Measurements from ENCODE around the gene CEP97. TPM values are rescaled to one million over a fixed set of nuclear protein-coding genes. Genes with fewer than 3 reads are reported as not detected.

Gene CEP97
- polyA plus RNA-seq, 1 of the 3 experiments (the other 2 are of a cell fraction), result 1.3 TPM

DNA sequence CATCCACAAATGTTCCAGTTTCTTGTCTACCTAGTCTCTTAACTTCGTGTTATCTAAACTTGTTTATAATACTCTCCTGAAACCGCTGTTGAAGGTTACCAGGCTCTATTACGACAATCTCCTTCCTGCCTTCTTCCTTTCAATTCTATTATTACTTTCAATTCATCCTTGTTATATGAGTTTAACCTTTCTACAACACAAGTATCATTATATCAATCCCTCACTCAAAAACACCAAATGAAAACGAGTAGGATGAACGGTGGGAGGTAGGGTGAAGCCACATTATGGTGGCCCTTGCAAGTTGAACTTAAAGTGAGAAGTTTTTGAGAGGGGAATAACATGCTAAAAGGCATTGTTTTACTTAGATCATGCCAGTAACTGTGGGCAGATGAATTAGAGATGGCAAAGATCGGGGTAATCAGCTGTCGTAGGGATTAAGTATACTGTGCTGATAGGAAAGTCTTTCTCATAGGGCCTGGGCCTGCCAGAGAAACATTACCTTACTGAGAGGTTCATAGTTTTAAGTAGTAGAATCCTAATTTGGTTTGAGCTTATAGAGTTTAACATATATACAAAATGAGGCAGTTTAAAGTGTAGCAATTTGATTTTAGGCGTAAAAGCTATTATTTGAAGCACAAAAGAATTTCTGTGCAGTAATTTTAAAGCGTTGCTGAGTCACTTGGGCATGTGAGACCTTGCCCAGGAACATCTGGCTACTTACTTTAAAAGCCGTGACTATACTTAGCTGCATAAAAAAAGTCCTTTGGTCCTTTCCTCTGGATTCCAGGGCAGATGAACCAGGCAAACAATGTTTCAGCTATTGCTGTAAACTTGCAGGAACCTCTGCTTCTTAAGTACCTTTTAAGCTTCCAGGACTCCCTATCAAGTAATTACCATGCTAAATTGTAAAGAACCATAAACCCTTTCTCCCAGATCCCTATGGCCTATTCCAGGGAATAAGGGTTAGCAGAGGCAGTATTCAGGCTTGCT is 3.3 kb upstream of the CEP97 start:
- Histone ChIP-seq H3K79me2 (ENCODE audit: insufficient read depth) (peaks cover 13% of the 10 kb centered on the region), H3F3A (replicated peaks; ENCODE audit: insufficient read depth) (peaks cover 9% of the 10 kb centered on the region), H3K9ac (no peak overlapping the region), H3K9me3 (no peaks in the 10 kb centered on the region; the same call in 1 of the 2 replicates), H3K4me3 (ENCODE audit: low read depth in 2 of 2, low read length in 1 of 2) (no peak overlapping the region), H3K9me2 (no peaks in the 10 kb centered on the region), H3K27me3 (ENCODE audit: insufficient read depth) (no peaks in the 10 kb centered on the region), H3K4me2 (no peak overlapping the region), H3K4me1 (ENCODE audit: control insufficient read depth in 1 of 2, insufficient read depth in 2 of 2, low read depth in 1 of 2, low read length in 1 of 2) (peaks cover under 1 to 4% of the 10 kb centered on the region in 2 experiments; a peak in 3 of 4 replicates), H4K20me1 (ENCODE audit: insufficient read depth) (no peaks in the 10 kb centered on the region), H3K36me3 (replicated peaks in 1 of 2; ENCODE audit: control insufficient read depth in 1 of 2, insufficient read depth in 2 of 2, low read length in 1 of 2) (no peaks in the 10 kb centered on the region), H3K27ac (ENCODE audit: low read depth in 2 of 2, low read length in 1 of 2) (no peak overlapping the region), H2AFZ (ENCODE audit: low read depth) (no peak overlapping the region; the same call in 1 of the 2 replicates)
- TF ChIP-seq, protein P1, sequence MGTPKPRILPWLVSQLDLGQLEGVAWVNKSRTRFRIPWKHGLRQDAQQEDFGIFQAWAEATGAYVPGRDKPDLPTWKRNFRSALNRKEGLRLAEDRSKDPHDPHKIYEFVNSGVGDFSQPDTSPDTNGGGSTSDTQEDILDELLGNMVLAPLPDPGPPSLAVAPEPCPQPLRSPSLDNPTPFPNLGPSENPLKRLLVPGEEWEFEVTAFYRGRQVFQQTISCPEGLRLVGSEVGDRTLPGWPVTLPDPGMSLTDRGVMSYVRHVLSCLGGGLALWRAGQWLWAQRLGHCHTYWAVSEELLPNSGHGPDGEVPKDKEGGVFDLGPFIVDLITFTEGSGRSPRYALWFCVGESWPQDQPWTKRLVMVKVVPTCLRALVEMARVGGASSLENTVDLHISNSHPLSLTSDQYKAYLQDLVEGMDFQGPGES (IDR thresholded peaks at IDR 0.05; ENCODE audit: low read depth, low read length), result no peak
- TF ChIP-seq SIN3A (IDR thresholded peaks at IDR 0.05; ENCODE audit: borderline replicate concordance, low read depth, low read length), result no peak
- TF ChIP-seq FOXM1 (IDR thresholded peaks at IDR 0.05; ENCODE audit: low read depth), result no peak
- TF ChIP-seq NRF1 (IDR thresholded peaks at IDR 0.05; ENCODE audit: low read depth, low read length), result no peak
- no peak for TF ChIP-seq YY1 (IDR thresholded peaks at IDR 0.05; ENCODE audit: low read depth)
- TF ChIP-seq TAF1 (IDR thresholded peaks at IDR 0.05; ENCODE audit: borderline replicate concordance, low read depth, low read length), result no peak
- no peak for TF ChIP-seq RCOR1 (IDR thresholded peaks at IDR 0.05; ENCODE audit: low read length)
- TF ChIP-seq, protein P2, sequence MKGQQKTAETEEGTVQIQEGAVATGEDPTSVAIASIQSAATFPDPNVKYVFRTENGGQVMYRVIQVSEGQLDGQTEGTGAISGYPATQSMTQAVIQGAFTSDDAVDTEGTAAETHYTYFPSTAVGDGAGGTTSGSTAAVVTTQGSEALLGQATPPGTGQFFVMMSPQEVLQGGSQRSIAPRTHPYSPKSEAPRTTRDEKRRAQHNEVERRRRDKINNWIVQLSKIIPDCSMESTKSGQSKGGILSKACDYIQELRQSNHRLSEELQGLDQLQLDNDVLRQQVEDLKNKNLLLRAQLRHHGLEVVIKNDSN (IDR thresholded peaks at IDR 0.05; ENCODE audit: borderline replicate concordance, low read depth), result no peak
- TF ChIP-seq RFX5 (IDR thresholded peaks at IDR 0.05; ENCODE audit: low read length), result no peak
- TF ChIP-seq, protein P3, sequence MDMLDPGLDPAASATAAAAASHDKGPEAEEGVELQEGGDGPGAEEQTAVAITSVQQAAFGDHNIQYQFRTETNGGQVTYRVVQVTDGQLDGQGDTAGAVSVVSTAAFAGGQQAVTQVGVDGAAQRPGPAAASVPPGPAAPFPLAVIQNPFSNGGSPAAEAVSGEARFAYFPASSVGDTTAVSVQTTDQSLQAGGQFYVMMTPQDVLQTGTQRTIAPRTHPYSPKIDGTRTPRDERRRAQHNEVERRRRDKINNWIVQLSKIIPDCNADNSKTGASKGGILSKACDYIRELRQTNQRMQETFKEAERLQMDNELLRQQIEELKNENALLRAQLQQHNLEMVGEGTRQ (IDR thresholded peaks at IDR 0.05; ENCODE audit: borderline replicate concordance, low read depth, low read length), result no peak
- TF ChIP-seq GABPA (IDR thresholded peaks at IDR 0.05; ENCODE audit: low read depth), result no peak
- TF ChIP-seq, protein P4, sequence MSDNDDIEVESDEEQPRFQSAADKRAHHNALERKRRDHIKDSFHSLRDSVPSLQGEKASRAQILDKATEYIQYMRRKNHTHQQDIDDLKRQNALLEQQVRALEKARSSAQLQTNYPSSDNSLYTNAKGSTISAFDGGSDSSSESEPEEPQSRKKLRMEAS (IDR thresholded peaks at IDR 0.05; ENCODE audit: low read depth), result no peak
- no peak for TF ChIP-seq NFIC (IDR thresholded peaks at IDR 0.05; ENCODE audit: borderline replicate concordance)
- POLR2A ChIA-PET, result no interaction called here
- CTCF ChIA-PET, result interaction anchor here (0.9 kb wide), 1 partner anchor 13 kb away, joined by 3 read pairs; no protein-coding TSS in a partner anchor
- DNase-seq, result no peak
- WGBS (ENCODE audit: low lambda C conversion rate), result 84% methylated on average over 10 of the region's 10 CpGs
